Rectal smooth muscle tissue (tissue), 1 donor: ENCODE data around the gene MYOCD.

Experiments used
- H3K27ac ChIP-seq: one replicate; pipeline ENCODE4 v1.7.0; 2013; ENCODE audit warnings: low read depth, low read length, inconsistent platforms
- H3K27me3 ChIP-seq: one replicate; pipeline ENCODE4 v1.7.0; 2013; ENCODE audit warnings: low read length; ENCODE audit not compliant: control insufficient read depth, insufficient read depth
- H3K36me3 ChIP-seq: one replicate; pipeline ENCODE4 v1.7.0; 2013; ENCODE audit warnings: low read length; ENCODE audit not compliant: control insufficient read depth, insufficient read depth
- H3K4me1 ChIP-seq: one replicate; pipeline ENCODE4 v1.7.0; 2013; ENCODE audit warnings: low read length; ENCODE audit not compliant: control insufficient read depth, insufficient read depth
- H3K4me3 ChIP-seq: one replicate; pipeline ENCODE4 v1.7.0; 2013; ENCODE audit warnings: low read length
- H3K9ac ChIP-seq: one replicate; pipeline ENCODE4 v1.7.0; 2013; ENCODE audit warnings: low read length

MYOCD gene

DNA sequence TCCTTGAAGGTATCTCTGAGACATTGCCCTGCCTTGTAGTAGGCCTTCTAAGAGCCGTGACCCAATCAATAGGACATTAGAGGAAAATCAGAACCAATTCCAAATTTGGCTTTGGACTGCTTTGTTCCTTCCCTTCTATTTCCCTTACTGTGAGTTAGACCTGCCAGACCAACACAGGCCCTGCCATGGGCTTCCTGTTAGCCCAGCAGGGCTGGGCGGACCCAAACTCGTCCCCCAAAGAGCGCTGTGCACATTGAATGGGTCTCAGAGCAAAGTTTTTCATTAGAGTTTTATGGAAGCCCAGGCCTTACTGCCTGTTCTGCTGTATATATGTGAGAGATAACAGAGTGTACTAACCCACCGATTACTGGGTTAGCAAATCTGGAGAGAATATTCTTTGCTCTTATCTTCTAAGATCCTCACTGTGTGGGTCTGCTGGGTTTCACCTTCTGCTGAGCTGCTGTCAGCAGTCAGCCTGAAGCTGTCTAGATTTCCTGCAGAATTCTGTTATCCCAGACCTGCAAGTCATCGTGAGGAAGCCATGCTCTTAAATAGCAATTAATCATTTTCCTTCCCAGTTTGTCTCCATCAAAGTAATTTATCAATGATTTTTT lies 129.3 kb downstream of the MYOCD start:
- H3K36me3 ChIP-seq: no peaks in the 10 kb centered on the region
- no peak overlapping the region for H3K27ac ChIP-seq
- no peak overlapping the region for H3K4me3 ChIP-seq
- H3K27me3 ChIP-seq: no peaks in the 10 kb centered on the region
- no peaks in the 10 kb centered on the region for H3K4me1 ChIP-seq
- no peak overlapping the region for H3K9ac ChIP-seq

DNA sequence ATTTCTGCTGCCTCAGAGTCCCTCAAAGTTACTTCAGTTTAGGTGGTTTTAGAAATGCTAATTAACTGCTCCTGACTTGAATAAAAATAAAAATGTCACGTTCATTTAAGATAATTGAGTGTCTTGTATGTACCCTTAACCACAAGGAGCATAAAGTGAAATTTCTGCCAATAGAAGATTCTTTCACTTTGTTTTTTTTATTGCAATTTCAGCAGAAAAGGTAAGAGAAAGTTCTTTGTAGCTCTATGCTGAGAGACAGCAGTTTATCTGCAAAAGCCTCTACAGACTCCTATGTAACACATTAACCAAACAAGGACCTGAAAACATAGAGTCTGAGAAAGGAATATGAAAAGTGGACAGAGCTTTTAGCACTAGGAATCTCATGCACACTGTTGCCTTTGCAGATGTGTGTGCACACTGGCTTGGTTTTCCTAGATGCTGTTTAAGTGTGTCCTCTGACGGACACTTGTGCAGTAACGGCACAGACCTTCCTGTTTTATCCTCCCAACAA lies 135.2 kb downstream of the MYOCD start:
- no peak overlapping the region for H3K4me3 ChIP-seq
- H3K9ac ChIP-seq: no peak overlapping the region
- H3K36me3 ChIP-seq: no peaks in the 10 kb centered on the region
- no peaks in the 10 kb centered on the region for H3K27me3 ChIP-seq
- H3K27ac ChIP-seq: no peak overlapping the region
- H3K4me1 ChIP-seq: no peaks in the 10 kb centered on the region

DNA sequence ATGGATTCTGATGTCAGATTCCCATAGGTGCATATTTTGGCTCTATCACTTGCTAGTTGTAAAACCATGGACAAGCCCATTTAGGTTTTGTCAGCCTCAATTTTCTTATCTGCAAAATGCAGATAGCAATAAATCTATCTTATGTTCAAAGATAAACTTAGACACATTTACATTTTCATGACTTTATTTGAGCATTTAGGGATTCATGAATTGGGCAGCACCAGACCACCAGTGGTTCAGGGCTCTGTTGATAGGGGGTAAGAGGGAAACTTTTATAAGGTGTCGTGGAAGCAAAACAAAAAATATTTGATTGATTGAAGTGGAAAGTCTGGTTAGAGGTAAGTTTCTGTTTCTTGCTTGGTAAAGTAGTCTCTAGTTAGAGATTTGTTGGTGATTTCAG lies 140.9 kb downstream of the MYOCD start:
- H3K4me3 ChIP-seq: no peak overlapping the region
- no peak overlapping the region for H3K27ac ChIP-seq
- H3K36me3 ChIP-seq: no peaks in the 10 kb centered on the region
- H3K9ac ChIP-seq: no peak overlapping the region
- no peaks in the 10 kb centered on the region for H3K4me1 ChIP-seq
- H3K27me3 ChIP-seq: no peaks in the 10 kb centered on the region

DNA sequence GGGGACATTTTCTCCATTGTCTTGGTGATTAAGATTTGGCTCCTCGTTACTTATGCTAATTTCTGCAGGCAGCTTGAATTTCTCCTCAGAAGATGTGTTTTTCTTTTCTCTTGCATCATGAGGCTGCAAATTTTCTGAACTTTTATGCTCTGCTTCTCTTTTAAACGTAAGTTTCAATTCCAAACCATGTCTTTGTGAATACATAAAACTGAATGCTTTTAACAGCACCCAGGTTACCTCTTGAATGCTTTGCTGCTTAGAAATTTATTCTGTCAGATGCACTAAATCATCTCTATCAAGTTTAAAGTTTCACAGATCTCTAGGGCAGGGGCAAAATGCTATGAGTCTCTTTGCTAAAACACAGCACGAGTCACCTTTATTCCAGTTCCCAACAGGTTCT lies 143.0 kb downstream of the MYOCD start:
- no peak overlapping the region for H3K27ac ChIP-seq
- H3K36me3 ChIP-seq: no peaks in the 10 kb centered on the region
- H3K4me3 ChIP-seq: no peak overlapping the region
- H3K27me3 ChIP-seq: no peaks in the 10 kb centered on the region
- no peak overlapping the region for H3K9ac ChIP-seq
- no peaks in the 10 kb centered on the region for H3K4me1 ChIP-seq

DNA sequence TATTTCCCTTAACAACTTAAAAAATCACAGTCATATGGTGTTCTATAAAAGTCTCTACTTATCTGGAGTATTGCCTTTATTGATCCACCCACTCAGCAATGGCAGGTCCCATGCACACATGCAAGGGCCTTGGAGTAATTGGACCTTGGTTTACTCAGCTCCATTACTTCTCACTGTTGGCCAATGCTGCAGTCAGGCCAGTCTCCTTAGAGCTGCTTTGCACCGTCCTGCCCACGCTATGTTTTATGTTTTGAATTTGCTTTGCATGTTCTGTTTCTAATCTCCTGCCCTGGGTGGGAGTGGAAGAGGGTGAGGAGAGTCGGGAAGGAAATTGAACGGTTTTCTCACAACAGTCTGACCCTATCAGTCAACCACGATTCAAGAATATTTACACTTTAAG lies 147.2 kb downstream of the MYOCD start:
- H3K36me3 ChIP-seq: no peaks in the 10 kb centered on the region
- no peaks in the 10 kb centered on the region for H3K27me3 ChIP-seq
- no peak overlapping the region for H3K9ac ChIP-seq
- H3K4me3 ChIP-seq: no peak overlapping the region
- no peaks in the 10 kb centered on the region for H3K4me1 ChIP-seq
- H3K27ac ChIP-seq: no peak overlapping the region

DNA sequence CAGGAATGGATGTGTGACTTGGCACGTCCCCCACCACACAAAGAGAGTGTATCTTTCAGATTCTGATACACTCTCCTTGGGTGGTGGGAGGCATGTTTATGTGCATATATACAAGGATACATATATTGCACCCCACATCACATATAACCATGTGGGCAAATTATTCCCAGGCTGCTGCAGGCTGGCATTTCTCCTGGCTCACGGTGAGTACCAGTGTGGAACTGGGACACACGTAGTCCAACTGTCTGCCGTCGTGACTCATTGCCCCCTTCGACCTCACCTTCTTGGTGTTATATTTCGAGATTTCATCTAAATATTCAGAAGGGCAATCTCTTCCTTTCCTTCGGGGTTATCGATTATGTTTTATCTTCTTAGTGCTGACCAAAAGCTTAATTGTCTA lies 148.0 kb downstream of the MYOCD start:
- H3K9ac ChIP-seq: no peak overlapping the region
- no peak overlapping the region for H3K4me3 ChIP-seq

DNA sequence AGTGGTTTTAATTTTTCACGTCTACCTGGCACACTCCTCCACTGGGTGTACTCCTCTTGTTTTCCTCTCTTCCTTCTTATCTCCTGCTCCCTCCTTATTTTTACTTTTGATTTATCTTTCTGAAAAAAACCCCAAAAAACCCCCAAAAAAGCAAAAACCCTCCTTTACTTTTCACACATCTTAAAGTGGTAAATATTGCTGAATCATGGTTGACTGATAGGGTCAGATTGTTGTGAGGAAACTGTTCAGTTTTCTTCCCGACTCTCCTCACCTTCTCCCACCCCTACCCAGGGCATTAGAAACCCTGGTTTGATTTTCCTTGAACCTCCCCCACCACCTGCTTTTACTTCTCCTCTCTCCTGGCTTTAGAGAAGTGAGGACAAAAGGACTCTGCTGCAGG lies 149.0 kb downstream of the MYOCD start:
- H3K4me3 ChIP-seq: no peak overlapping the region
- no peaks in the 10 kb centered on the region for H3K4me1 ChIP-seq
- no peaks in the 10 kb centered on the region for H3K27me3 ChIP-seq
- H3K36me3 ChIP-seq: no peaks in the 10 kb centered on the region
- no peak overlapping the region for H3K9ac ChIP-seq
- H3K27ac ChIP-seq: no peak overlapping the region

More for the DNA sequence above, 148.0 kb downstream of the MYOCD start:
- no peaks in the 10 kb centered on the region for H3K27me3 ChIP-seq
- H3K36me3 ChIP-seq: no peaks in the 10 kb centered on the region
- H3K4me1 ChIP-seq: no peaks in the 10 kb centered on the region
- H3K27ac ChIP-seq: no peak overlapping the region

DNA sequence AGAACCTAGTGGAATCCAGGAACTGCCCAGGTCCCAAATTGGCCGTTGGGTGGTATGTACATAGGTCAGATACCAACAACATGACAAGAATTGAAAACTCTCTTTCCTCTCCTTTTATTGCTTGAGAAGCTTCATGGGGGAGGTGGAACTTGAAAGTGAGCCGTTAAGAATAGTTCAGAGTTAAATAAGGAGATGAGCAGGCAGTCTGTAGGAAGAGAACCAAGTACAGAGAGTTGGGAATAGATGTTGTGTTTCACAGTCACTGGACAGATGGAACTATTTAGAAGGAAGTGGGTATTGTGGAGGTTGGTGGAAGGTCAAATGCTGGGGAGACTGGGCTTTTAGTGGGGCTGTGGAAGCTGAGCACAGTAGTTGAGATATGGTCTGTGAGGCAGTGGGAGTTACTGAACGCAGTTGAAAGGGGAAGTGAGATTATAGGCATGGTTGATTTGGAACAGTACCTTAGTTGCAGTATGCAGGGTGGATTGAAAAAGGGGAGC lies 150.0 kb downstream of the MYOCD start:
- H3K27me3 ChIP-seq: no peaks in the 10 kb centered on the region
- no peaks in the 10 kb centered on the region for H3K4me1 ChIP-seq
- no peak overlapping the region for H3K9ac ChIP-seq
- no peak overlapping the region for H3K4me3 ChIP-seq
- no peaks in the 10 kb centered on the region for H3K36me3 ChIP-seq
- no peak overlapping the region for H3K27ac ChIP-seq
